Measurements from ENCODE around the gene ETDC.
"Not testable (repeated sequence)": the region's sequence is repeated elsewhere in the genome, so short reads cannot be mapped to it uniquely, and the experiment has no call there.

ETDC gene

DNA sequence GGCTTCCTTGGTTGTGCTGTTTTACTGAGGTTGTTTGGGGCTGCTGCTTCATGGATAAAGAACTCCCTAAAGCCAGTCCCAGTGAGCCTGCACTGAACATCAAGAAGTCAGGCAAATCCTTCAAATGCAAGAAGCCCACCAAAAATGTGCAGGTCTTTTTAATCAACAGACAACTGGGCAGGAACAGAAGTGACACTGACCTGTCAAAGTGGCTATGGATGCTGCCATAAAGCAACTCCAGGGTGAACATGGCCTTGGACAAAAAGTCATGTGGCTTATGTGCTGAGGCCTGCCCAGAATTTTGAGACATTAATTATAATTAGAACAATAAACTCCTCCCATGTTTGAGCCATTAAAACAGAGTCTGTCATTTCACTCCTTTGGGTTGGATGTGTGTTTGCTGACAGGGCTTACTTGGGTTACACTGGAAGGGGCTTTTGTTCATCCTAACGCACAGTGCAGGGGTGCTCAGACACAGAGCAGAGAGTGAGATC lies at the start of gene ETDC:
ETDC (plus strand) TSS at position 51 of the 494 bp plus-strand sequence; CDS start at position 51, 0 bp downstream.
- DNase-seq, result no peak

DNA sequence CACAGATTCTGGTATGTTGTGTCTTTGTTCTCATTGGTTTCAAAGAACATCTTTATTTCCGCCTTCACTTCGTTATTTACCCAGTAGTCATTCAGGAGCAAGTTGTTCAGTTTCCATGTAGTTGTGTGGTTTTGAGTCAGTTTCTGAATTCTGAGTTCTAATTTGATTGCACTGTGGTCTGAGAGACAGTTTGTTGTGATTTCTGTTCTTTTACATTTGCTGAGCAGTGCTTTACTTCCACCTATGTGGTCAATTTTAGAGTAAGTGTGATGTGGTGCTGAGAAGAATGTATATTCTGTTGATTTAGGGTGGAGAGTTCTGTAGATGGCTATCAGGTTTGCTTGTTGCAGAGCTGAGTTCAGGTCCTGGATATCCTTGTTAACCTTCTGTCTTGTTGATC lies 48.3 kb upstream of the ETDC start:
- DNase-seq, result not testable (repeated sequence)

DNA sequence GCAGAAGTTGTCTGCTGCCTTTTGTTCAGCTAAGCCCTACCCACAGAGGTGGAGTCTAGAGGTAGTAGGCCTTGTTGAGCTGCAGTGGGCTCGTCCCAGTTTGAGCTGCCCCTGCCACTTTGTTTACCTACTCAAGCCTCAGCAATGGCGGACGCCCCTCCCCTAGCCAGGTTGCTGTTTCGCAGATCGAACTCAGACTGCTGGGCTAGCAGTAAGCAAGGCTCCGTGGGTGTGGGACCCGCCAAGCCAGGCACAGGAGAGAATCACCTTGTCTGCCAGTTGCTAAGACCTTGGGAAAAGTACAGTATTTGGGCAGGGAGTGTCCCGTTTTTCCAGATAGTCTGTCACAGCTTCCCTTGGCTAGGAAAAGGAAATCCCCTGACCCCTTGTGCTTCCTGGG lies 45.9 kb upstream of the ETDC start:
- not testable (repeated sequence) for DNase-seq

- DNase-seq, result no peak
Measured at GRCh38 chrX:135264206-135264605, 45.1 kb upstream of the ETDC start.

DNA sequence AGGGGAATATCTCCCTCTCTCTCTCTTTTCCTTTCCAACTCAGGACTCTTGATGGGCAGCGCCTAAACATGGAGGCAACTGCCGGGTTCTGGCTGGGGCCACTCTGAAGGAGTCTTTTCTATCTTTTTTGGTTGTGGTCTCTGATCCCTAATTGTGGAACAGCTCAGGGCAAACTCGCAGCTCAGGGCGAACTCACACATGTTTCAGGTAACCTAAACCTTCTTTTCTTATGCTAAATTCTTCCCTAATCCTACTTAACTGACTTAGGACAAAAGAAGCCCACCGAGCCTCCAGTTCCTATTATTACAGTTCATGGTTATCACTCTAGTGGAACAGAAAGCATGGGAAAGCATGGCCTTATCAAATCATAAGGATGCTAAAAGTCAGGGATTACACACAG lies 36.1 kb upstream of the ETDC start:
- no peak for DNase-seq

DNA sequence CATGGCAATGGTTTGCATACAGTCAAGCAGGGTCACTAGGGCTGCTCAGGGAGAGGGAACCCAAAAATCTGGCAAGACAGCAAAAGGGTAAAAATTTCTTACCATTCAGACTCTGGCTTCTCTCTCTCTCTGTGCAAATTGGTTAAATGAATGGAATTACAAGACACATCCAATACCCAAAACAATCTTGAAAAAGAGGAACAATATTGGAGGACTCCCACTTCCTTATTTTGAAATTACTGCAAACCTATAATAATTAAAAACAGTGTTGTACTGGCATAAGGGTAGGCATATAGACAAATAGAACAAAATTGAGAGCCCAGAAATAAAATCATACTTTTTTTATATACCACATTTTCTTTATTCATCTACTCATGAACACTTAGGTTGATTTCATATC lies 33.3 kb upstream of the ETDC start:
- DNase-seq, result no peak

DNA sequence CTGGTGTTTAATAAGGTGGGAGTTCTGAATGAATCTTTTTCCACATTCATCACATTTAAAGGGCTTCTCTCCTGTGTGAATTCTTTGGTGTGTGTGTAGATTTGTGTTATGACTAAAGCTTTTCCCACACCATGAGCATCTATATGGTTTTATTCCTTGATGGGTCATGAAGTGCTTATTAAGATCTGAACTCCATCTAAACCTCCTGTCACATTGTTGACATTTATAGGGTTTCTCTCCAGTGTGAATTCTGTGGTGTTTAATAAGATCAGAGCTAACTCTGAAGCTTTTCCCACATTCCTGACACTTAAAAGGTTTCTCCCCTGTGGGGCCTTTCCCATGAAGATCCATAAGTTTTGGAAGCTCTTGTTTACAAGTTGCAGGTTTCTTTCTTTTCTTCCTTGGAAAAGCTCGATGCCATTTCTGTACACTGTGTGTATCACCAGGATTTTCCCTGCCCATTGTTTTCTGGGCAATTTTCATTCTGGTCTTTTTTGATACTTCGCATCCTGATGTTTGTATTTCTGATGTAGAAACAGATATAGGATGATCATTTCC lies 21.9 kb upstream of the ETDC start:
- no peak for DNase-seq

GRCh38 chrX:135295238-135295943 lies 13.9 kb upstream of the ETDC start:
- peak; percentile 33 to 41 for DNase-seq

DNA sequence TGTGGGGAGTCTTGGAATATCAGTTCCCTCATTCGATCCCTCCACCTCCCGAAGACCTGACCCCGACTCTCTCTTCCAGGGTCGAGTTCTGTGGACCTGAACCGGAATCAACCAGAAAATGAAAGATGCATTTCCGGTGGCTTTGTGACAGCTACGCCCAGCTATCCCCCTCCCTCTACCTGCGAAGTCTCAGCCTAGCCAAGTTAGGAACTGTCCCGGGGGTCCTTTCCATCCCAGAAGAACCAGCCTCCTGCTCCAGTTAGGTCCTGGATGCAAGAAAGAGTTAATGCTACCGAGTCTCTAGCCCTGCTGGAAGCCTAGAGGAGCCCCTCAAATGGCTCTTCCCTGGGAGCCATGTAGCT lies 13.4 kb upstream of the ETDC start:
- DNase-seq, result no peak

GRCh38 chrX:135302269-135302873 lies 6.9 kb upstream of the ETDC start:
- DNase-seq, result no peak

DNA sequence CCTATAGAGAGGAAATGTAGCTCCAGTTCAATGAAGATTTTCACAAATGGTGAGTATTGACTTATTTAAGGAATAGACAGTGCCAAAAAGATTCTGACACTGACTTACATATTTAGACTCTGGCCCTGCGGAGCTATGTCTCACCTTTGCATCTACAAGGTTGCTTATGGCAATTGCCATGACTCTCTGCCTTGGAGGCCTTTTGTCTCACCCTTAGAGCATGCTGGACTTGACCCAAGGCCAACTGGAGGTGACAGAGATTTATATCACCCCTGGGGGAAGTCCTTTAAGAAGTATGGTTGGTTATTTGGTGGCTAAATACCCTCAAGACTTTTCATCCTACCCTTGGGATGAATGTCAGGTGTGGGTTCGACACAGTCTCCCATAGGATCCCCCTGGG lies 4.5 kb upstream of the ETDC start:
- no peak for DNase-seq

- no peak for DNase-seq
Measured at GRCh38 chrX:135307171-135307570, 2.1 kb upstream of the ETDC start.

DNA sequence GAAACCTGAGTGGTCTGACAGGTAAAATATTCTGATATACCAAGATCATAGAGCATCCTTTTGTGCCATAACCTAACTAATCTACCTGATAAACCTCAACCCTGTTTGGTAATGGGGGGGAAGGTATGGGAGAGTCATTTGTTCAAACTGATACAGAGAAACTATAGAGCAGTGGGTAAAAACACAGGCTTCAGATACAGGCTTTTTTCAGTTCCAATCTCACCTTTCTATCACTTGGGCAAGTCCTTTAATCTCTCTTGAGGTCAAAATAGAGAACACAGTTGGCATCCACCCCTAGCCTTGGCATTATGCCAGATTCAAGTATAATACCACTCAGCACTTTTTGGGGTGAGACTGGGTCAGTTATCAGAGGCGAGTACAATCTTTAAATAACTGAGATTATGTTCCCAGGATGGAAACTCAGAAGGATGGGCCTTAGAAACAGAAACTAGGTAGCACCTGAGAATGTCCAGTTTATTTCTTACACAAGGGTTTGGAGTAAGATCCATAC lies 880 bp upstream of the ETDC start:
- no peak for DNase-seq

GRCh38 chrX:135315864-135316263 lies 6.6 kb downstream of the ETDC start:
- no peak for DNase-seq

- DNase-seq, result no peak
Measured at GRCh38 chrX:135324463-135324862, 15.2 kb downstream of the ETDC start.

DNA sequence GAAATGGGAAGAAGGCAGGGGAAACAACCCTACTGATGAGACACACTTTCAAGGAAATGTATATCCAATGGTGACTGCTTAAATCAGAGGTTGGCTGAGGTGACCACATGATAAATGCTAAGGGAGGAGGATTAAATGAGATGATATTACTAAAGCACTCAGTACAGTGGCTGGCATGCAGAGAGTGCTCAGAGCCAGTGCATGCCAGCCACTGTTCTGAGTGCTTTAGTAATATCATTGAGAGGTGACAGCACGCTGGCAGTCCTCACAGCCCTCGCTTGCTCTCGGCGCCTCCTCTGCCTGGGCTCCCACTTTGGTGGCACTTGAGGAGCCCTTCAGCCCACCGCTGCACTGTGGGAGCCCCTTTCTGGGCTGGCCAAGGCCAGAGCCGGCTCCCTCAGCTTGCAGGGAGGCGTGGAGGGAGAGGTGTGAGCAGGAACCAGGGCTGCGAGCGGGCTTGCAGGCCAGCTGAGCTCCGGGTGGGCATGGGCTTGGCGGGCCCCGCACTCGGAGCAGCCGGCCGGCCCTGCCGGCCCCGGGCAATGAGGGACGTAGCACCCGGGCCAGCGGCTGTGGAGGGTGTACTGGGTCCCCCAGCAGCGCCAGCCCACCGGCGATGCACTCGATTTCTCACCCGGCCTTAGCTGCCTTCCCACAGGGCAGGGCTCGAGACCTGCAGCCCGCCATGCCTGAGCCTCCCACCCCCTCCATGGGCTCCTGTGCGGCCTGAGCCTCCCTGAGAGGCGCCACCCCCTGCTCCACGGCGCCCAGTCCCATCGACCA lies 15.9 kb downstream of the ETDC start:
- not testable (repeated sequence) for DNase-seq

- DNase-seq, result no peak
Measured at GRCh38 chrX:135327299-135327698, 18.0 kb downstream of the ETDC start.

- no peak for DNase-seq
Measured at GRCh38 chrX:135328421-135329005, 19.2 kb downstream of the ETDC start.

DNA sequence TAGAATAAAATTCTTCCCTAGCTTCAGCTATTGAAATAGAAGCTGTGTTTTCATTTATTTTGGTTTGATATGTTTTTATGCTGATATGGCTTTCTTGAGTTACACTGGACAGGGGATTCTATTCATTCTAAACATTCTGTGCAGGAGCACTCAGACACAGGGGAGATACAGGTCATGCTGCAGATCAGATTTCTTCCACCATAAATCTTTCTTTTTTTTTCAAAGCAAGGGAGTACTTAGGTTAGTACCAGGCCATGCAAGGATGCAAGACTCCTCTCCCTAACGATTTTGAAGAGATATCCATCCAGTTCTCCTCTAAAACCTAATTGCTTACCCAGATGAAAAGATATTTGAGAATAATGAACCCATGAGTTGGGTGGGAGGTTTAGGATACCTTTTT lies 21.4 kb downstream of the ETDC start:
- DNase-seq, result no peak

- no peak for DNase-seq
Measured at GRCh38 chrX:135331525-135331924, 22.2 kb downstream of the ETDC start.

DNA sequence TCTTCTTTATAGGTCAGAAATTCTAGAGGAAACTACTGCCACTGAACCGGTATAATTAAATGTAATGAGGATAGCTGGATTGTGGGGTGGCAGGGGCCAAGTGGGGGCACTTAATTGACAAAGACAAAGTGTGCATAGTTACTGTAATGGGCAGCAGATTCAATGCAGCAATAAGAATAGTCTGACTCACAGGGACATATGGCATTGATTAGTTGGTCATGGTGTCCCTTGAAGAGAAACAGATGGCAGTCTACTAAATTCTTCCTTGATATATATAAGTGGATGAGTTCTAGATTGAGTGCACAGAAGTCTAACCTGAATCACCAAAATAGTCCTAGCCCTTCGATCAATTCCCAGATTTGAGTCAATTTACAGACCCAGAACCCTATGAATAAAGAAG lies 31.6 kb downstream of the ETDC start:
- no peak for DNase-seq

DNA sequence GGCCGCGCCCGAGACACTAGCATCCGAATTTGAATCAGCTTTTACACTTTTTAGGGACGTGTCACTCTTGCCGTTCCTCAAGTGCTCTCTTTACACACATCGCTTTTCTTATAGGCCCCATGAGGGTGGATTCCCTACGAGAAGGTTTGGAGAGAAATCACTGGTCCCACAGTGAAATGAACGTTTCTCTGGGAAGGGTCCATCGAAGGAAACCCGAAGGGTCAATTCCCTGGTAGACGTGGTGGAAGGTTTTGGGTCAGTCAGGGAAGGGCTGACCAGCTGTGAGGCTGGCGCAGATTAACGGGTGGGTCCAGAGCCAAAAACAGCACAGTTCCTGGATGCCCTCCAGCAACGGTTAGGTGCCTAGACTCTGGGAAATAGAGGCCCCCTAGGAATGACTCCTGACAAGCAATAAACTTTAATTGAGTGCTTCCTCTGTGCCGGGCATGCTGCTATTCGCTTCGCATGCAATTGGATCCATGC lies 35.9 kb downstream of the ETDC start:
- DNase-seq, result no peak

DNA sequence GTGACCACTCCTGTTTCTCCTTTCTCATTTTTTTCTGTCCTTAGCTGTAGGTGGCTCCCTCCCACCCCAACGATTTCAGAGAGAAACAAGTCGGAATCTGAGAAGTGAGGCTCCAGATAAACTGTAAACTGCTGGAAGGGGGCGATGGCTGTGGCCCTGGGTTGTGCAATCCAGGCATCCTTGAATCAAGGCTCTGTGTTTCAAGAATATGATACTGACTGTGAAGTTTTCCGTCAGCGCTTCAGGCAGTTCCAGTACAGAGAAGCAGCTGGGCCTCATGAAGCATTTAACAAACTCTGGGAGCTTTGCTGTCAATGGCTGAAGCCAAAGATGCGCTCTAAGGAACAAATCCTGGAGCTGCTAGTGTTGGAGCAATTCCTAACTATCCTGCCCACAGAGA lies 37.7 kb downstream of the ETDC start:
- no peak for DNase-seq
